Type B pancreatic cell (in vitro differentiated cells): ENCODE measurements around the gene PDE1A. TPM values are rescaled to one million over a fixed set of nuclear protein-coding genes. Genes with fewer than 3 reads are reported as not detected.

Experiments used
- DNase-seq: peaks from one replicate; pipeline ENCODE4 v3.0.0; 2021; ENCODE audit warnings: mixed read lengths; ENCODE audit not compliant: unreplicated experiment; ENCODE audit errors: extremely low spot score
- H3K27ac Mint-ChIP-seq: 2 replicates; pipeline ENCODE4 v1.8.0; 2021; ENCODE audit warnings: mild to moderate bottlenecking, mixed read lengths
- H3K27me3 Mint-ChIP-seq: 2 replicates; pipeline ENCODE4 v1.8.0; 2021; ENCODE audit warnings: mixed read lengths
- H3K36me3 Mint-ChIP-seq: 2 replicates; pipeline ENCODE4 v1.8.0; 2021; ENCODE audit warnings: mixed read lengths
- H3K4me1 Mint-ChIP-seq: one replicate; pipeline ENCODE4 v1.8.0; 2021; ENCODE audit warnings: mixed read lengths; ENCODE audit not compliant: unreplicated experiment
- H3K4me3 Mint-ChIP-seq: 2 replicates; pipeline ENCODE4 v1.8.0; 2021; ENCODE audit warnings: mild to moderate bottlenecking, mixed read lengths
- H3K9me3 Mint-ChIP-seq: 2 replicates; pipeline ENCODE4 v1.8.0; 2021; ENCODE audit warnings: mixed read lengths
- total RNA-seq: library from RNA; stranded (reverse); gene quantifications from 2 replicates; pipeline ENCODE4 v1.2.1, GENCODE V29; 2021; ENCODE audit warnings: low replicate concordance
- TF ChIP-seq, protein P1 (sequence below): fragments of 200-600 bp; sonication (generic); conservative IDR thresholded peaks from 2 replicates; pipeline ENCODE4 v1.5.0; 2021; ENCODE audit warnings: antibody characterized with exemption, mild to moderate bottlenecking

PDE1A gene
- total RNA-seq, 1 donor from 2014 or later = 3.6 TPM

DNA sequence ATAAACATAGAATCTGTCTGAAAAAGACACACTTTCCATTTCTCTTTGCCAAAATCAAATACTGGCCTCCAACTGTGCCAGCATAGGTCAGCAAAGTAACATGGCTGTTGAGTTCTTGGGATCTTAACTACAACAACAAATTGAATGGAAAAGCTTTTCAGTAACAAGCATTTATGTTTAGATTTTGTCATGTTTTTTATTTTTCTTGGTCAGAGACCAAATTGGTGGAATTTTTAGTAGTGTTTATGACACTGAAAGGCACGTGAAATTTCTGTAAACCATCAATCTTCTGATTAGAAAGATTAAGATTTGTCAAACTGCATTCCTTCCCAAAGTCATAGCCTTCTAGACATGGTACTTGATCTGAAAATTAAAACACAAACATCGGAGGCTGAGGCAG is 77.6 kb downstream of the PDE1A start:
- no peaks in the 10 kb centered on the region for H3K9me3 Mint-ChIP-seq
- no peaks in the 10 kb centered on the region for H3K4me1 Mint-ChIP-seq
- H3K27ac Mint-ChIP-seq = no peak overlapping the region
- H3K36me3 Mint-ChIP-seq = no peaks in the 10 kb centered on the region
- H3K4me3 Mint-ChIP-seq = no peak overlapping the region
- no peak for DNase-seq
- no peaks in the 10 kb centered on the region for H3K27me3 Mint-ChIP-seq
- TF ChIP-seq, protein P1, sequence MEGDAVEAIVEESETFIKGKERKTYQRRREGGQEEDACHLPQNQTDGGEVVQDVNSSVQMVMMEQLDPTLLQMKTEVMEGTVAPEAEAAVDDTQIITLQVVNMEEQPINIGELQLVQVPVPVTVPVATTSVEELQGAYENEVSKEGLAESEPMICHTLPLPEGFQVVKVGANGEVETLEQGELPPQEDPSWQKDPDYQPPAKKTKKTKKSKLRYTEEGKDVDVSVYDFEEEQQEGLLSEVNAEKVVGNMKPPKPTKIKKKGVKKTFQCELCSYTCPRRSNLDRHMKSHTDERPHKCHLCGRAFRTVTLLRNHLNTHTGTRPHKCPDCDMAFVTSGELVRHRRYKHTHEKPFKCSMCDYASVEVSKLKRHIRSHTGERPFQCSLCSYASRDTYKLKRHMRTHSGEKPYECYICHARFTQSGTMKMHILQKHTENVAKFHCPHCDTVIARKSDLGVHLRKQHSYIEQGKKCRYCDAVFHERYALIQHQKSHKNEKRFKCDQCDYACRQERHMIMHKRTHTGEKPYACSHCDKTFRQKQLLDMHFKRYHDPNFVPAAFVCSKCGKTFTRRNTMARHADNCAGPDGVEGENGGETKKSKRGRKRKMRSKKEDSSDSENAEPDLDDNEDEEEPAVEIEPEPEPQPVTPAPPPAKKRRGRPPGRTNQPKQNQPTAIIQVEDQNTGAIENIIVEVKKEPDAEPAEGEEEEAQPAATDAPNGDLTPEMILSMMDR = no peak

DNA sequence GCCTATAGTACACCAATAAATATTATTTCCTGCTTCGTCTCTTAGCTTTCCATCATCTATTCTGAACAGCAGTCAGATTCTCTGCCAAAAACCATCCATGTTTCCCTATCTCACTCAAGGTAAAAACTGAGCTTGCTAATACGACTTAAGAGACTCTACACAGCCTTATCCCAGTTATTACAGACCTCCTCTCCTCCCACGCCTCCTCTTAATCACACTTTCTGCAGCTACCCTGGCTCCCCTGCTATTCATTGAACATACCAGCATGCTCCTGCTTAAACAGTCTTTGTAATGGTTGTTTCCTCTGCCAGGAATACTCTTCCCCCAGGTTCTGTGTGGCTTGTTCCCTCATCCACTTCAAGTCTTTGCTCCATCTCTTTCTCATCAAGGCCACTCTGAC is 81.5 kb downstream of the PDE1A start:
- no peaks in the 10 kb centered on the region for H3K4me1 Mint-ChIP-seq
- no peaks in the 10 kb centered on the region for H3K36me3 Mint-ChIP-seq
- H3K9me3 Mint-ChIP-seq = no peaks in the 10 kb centered on the region
- no peak overlapping the region for H3K4me3 Mint-ChIP-seq
- TF ChIP-seq, protein P1 = no peak
- DNase-seq = no peak
- H3K27ac Mint-ChIP-seq = no peak overlapping the region
- no peaks in the 10 kb centered on the region for H3K27me3 Mint-ChIP-seq

DNA sequence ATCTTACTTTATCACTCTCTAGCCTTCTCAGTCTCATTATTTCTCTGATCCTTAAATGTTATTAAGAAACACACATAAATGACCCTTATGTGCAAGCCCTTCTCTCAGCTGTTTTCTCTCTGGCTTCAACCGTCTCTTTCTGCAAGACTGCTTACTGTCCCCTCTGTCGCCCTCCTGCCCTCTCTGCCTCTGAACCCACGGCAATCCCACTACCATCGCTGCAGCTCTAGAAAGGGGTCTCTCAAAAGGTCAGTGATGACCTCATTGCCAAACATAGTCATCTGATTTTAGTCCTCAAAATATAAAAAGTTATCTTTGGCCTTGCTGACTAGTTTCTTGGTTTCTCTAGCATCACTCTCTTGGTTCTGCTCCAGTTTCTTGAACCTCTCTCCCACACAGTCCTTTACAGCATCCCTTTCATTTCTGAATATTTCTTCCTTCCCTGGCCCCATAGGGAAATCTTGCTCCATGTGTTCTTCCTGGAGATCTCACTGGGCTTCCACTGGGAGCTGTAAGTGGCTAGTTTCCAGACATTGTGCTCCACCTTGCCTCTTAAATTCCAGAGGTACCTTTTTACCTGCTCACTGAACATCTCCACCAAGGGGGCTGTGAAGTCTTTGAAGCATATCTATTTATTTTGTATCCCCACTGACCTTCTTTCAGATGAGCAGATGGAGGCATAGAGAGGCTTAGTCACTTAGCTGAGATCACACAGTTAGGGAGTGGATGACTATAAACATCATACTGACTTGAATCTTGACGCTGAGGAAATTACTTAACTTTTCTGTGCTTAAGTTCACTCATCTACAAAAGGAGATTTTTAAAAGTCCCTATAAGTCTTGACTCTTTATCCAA is 96.2 kb downstream of the PDE1A start:
- Mint-ChIP-seq H3K27ac (no peak overlapping the region), H3K4me1 (no peaks in the 10 kb centered on the region), H3K27me3 (no peaks in the 10 kb centered on the region), H3K36me3 (no peaks in the 10 kb centered on the region), H3K9me3 (no peaks in the 10 kb centered on the region), H3K4me3 (no peak overlapping the region)
- TF ChIP-seq, protein P1 = no peak
- no peak for DNase-seq

DNA sequence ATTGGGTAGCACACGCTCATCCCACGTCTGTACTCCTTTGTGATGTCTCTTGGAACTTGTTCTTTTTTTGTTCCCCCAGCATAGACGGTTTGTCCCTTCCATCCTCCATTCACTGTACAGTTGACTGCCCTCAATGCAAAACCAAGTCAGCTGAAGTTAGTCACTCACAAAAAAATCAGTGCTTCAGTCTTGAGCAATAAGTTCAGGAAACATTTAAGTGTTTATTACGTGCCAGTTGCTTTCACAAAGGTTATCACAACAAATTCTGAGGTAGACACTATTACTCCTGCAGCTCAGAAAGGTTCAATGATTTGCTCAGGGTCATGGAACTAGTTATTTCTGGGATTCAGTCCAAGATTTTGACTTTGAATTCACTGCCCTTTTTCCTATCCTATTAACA is 102.2 kb downstream of the PDE1A start:
- peaks cover 6% of the 10 kb centered on the region for H3K4me1 Mint-ChIP-seq
- TF ChIP-seq, protein P1 = no peak
- no peak for DNase-seq
- H3K4me3 Mint-ChIP-seq = no peak overlapping the region
- no peaks in the 10 kb centered on the region for H3K36me3 Mint-ChIP-seq
- H3K27ac Mint-ChIP-seq = no peak overlapping the region
- no peaks in the 10 kb centered on the region for H3K9me3 Mint-ChIP-seq
- H3K27me3 Mint-ChIP-seq = peaks cover 4% of the 10 kb centered on the region

DNA sequence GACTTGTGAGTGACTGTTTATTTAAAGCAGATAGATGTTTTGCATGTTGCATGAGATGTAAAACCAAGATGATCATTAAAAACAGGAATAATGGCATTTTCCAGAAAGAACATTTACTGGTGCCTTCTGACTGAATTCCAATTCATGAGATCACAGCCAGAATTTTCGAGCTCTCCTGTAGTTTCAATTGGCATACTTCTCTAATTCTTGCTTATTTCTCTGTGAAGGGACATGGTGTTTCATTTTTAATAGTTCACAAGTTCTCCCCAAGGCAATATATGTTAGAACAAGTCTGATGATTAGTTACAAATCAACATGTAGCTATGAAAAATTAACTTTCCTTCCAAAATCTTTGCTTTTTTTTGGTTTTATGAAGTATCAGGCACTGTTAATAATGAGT is 105.7 kb downstream of the PDE1A start:
- no peaks in the 10 kb centered on the region for H3K36me3 Mint-ChIP-seq
- no peaks in the 10 kb centered on the region for H3K9me3 Mint-ChIP-seq
- peaks cover 6% of the 10 kb centered on the region for H3K4me1 Mint-ChIP-seq
- TF ChIP-seq, protein P1 = no peak
- H3K27me3 Mint-ChIP-seq = peaks cover 4% of the 10 kb centered on the region
- DNase-seq = no peak
- no peak overlapping the region for H3K4me3 Mint-ChIP-seq
- H3K27ac Mint-ChIP-seq = no peak overlapping the region
